Activated T-cell treated with anti-CD3 and anti-CD28 coated beads, Interleukin-2, amount 50 U/mL, for 72 hours (primary cell): ENCODE measurements around the gene CRIM1. TPM values are rescaled to one million over a fixed set of nuclear protein-coding genes. Genes with fewer than 3 reads are reported as not detected.
"Not testable (repeated sequence)": the region's sequence is repeated elsewhere in the genome, so short reads cannot be mapped to it uniquely, and the experiment has no call there.

Experiments
- ATAC-seq, 2 donors: fragments of 150-1000 bp; cut with Tn5 transposase; replicated peaks in 1 of 2; 2 replicates each; pipeline ENCODE4 v1.10.0; 2021; ENCODE audit warnings: moderate library complexity in 2 of 2, mild to moderate bottlenecking in 1 of 2
- DNase-seq, 2 donors: peaks; one replicate each; pipeline ENCODE4 v3.0.0; 2021 to 2022; ENCODE audit warnings: mixed read lengths in 1 of 2
- H3K27ac Mint-ChIP-seq: one replicate; pipeline ENCODE4 v1.8.0; 2022; ENCODE audit warnings: mild to moderate bottlenecking, moderate library complexity, mixed read lengths
- H3K27me3 Mint-ChIP-seq: one replicate; pipeline ENCODE4 v1.8.0; 2022; ENCODE audit warnings: low read depth, mixed read lengths
- H3K36me3 Mint-ChIP-seq, 2 donors: one replicate each; pipeline ENCODE4 v1.8.0; 2022; ENCODE audit warnings: mixed read lengths in 2 of 2, mild to moderate bottlenecking in 1 of 2; ENCODE audit not compliant: insufficient read depth in 2 of 2
- H3K4me1 Mint-ChIP-seq: one replicate; pipeline ENCODE4 v1.8.0; 2022; ENCODE audit warnings: low read depth, mixed read lengths
- H3K4me3 Mint-ChIP-seq, 2 donors: one replicate each; pipeline ENCODE4 v1.8.0; 2022; ENCODE audit warnings: mild to moderate bottlenecking in 2 of 2, mixed read lengths in 2 of 2, moderate library complexity in 2 of 2
- H3K9me3 Mint-ChIP-seq, 2 donors: one replicate each; pipeline ENCODE4 v1.8.0; 2022; ENCODE audit warnings: mixed read lengths in 2 of 2
- total RNA-seq, 2 donors: library from RNA; stranded (reverse); gene quantifications; one replicate each; pipeline ENCODE4 v1.2.3, GENCODE V29; 2022

Gene CRIM1
- total RNA-seq, result 1 to 10 TPM; 2.6 to 3.3 TPM

DNA sequence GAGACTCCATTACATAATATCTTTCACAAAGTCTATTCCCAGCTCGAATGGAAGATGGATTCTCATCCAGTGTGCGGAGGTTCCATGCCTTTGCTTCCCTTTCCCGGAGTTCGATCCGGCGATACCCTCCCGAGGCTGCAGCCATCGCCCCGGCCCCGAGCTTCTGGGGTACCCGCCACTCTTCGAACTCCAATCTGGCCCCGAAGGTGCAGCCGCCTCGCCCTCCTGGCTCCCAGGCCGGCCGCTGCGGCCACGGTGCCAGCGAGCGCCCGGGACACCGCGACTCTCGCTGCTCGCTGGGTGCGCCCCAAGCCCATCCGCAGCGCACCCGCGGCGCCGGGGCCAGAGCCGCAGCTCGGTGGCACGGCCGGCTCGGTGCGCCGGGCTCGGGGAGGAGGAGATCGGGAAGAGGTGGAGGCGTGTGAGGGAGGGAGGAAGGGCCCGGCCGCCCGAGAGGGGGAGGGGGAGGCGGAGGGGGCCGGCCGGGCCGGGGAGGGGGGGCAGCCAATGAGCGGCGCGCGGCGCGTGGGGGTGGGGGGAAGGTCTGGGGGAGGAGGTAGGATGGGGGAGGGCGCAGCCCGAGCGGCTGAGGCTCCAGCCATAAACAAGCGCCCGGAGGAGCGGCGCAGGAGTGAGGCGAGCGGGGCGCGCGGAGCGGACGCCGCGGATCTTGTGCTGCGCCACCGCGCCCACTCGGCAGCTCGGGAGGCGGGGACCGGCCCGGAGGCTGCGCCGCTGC, at the start of gene CRIM1:
Gene CRIM1 (plus strand): TSS at position 628 of the 739 bp plus-strand sequence. CDS start 515 bp downstream, outside the sequence.
- H3K36me3 Mint-ChIP-seq, result no peaks in the 10 kb centered on the region
- H3K4me1 Mint-ChIP-seq, result peaks cover 39% of the 10 kb centered on the region
- H3K27ac Mint-ChIP-seq, result no peak within 1 kb of the TSS
- DNase-seq, result peak; percentile 63
- peak within 1 kb of the TSS; percentile 82 to 92 for H3K4me3 Mint-ChIP-seq
- ATAC-seq, result peak; percentile 71 to 75
- H3K9me3 Mint-ChIP-seq, result no peaks in the 10 kb centered on the region
- peaks cover 56% of the 10 kb centered on the region for H3K27me3 Mint-ChIP-seq

DNA sequence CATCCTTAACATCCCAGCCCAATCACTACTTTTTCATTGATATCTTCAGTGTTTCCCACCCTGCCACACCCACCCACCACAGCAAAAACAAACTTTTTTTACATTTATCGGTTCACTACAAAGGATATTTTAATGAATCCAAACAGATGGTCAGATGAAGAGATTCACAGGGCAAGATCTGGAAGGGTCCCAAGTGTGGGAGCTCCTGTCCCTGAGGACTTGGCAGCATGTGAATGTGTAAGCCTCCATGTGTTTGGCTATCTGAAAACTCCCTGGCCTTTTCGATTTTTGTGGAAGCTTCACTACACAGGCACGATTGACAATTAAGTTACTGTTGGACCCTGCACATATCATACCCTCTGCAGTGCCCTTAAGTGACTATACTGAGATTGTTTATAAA, 48.1 kb upstream of the CRIM1 start:
- no peak overlapping the region for H3K4me3 Mint-ChIP-seq
- DNase-seq (no peak), ATAC-seq (no peak)
- no peak overlapping the region for H3K27ac Mint-ChIP-seq
- H3K4me1 Mint-ChIP-seq, result peaks cover 26% of the 10 kb centered on the region
- H3K9me3 Mint-ChIP-seq, result peaks cover 7 to 9% of the 10 kb centered on the region in 2 donors
- H3K27me3 Mint-ChIP-seq, result peaks cover 10% of the 10 kb centered on the region
- peaks cover 2 to 10% of the 10 kb centered on the region in 2 donors for H3K36me3 Mint-ChIP-seq

GRCh38 chr2:36310444-36310843, 45.1 kb upstream of the CRIM1 start:
- not testable (repeated sequence) for H3K27me3 Mint-ChIP-seq, DNase-seq
- Mint-ChIP-seq H3K27ac (peak overlapping the region; percentile 2), H3K36me3 (peaks cover 8 to 15% of the 10 kb centered on the region in 2 donors), H3K9me3 (peaks cover 13 to 17% of the 10 kb centered on the region in 2 donors), H3K4me3 (peak overlapping the region in 1 of 2 donors; percentile 1), H3K4me1 (peaks cover 26% of the 10 kb centered on the region)
- ATAC-seq, result peak; percentile 27 to 47

- Mint-ChIP-seq H3K27me3 (peaks cover 20% of the 10 kb centered on the region), H3K27ac (no peak overlapping the region), H3K4me3 (no peak overlapping the region), H3K9me3 (peaks cover 4 to 9% of the 10 kb centered on the region in 2 donors), H3K36me3 (peaks cover 6 to 8% of the 10 kb centered on the region in 2 donors), H3K4me1 (no peaks in the 10 kb centered on the region)
- DNase-seq (no peak), ATAC-seq (no peak)
These were observed 37.0 kb upstream of the CRIM1 start for GRCh38 chr2:36318547-36318946.

DNA sequence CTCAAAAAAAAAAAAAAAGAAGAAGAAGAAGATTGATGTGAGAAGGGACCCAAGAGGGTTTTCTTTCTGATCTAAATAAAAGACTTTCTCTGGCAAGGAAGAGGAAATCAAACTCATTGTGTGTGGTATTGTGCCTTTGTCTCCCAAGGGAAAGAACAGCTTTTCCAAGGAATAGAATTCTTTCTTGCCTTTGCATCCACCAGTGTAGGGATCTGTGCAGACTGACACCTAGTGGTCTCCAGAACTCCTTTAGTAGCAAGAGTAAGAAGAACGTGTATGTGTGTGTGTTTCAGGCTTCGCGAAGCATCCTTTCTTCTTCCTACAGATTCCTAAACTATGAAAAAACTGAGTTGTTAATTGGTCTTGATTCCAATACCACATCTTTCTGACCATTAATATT, 33.5 kb upstream of the CRIM1 start:
- H3K9me3 Mint-ChIP-seq, result peaks cover 2% of the 10 kb centered on the region in 2 donors
- H3K36me3 Mint-ChIP-seq, result peaks cover 4% of the 10 kb centered on the region in 2 donors
- H3K4me1 Mint-ChIP-seq, result no peaks in the 10 kb centered on the region
- DNase-seq (no peak), ATAC-seq (no peak)
- H3K27ac Mint-ChIP-seq, result no peak overlapping the region
- no peak overlapping the region for H3K4me3 Mint-ChIP-seq
- H3K27me3 Mint-ChIP-seq, result peaks cover 29% of the 10 kb centered on the region

DNA sequence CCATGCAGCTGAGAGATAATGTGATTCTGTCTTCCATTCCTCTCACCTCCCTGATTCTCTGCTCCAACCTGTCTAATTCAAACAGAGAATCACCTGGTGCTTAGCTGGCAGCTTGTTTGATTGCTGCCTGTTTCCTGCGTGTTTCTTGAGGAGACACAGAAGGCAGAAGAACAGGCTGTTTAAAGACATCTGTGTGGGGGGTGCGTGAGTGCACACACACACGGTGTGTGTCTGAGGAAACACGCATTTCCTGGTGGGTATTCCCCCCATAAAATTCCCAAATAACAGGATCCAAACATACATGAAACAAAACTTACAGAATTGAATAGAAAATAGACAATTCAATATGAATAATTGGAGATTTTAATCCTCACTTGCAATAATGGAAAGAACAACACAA, 29.3 kb upstream of the CRIM1 start:
- Mint-ChIP-seq H3K9me3 (peaks cover 0 to 2% of the 10 kb centered on the region in 2 donors), H3K36me3 (peaks cover 2 to 4% of the 10 kb centered on the region in 2 donors), H3K4me3 (no peak overlapping the region), H3K27ac (no peak overlapping the region), H3K4me1 (no peaks in the 10 kb centered on the region), H3K27me3 (peaks cover 30% of the 10 kb centered on the region)
- ATAC-seq, result no peak
- no peak for DNase-seq

- no peak for DNase-seq
- Mint-ChIP-seq H3K36me3 (no peaks in the 10 kb centered on the region), H3K4me1 (no peaks in the 10 kb centered on the region), H3K27ac (no peak overlapping the region), H3K27me3 (peaks cover 16% of the 10 kb centered on the region), H3K9me3 (no peaks in the 10 kb centered on the region), H3K4me3 (no peak overlapping the region)
- ATAC-seq, result no peak
These were observed 26.3 kb upstream of the CRIM1 start for GRCh38 chr2:36329251-36329650.

DNA sequence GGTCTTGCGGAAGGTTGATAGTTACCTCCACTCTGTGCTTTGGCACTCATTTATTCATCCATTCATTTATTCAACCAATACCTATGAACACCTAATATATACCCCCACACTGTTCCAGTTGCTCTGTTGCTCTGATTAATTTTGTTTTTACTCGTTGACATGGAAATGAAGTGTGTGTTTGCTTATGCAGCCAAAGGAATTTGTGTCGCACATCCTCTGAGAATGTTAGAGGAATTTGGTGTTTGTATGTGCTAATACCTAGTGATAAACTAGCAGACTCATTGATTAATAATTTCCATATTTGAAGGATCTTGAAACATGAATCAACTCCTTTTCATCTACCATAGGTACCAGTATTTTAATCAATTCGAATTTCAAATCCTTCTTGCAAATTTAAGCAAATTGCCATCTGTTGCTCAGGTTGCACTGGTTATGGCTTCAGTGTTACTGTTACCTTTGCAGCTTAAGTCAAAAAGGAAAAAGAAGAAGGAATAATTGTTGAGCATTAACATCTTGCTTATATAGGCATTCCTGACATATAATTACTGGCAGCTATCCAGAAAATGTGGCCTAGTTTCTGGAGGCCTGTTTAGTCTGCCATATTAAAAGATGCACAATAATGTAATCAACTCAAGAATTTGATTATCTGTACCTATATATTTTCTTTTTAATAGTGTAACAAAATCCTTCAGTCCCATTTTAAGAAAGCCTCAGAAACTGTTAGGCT, 25.7 kb upstream of the CRIM1 start:
- DNase-seq (no peak), ATAC-seq (no peak)
- H3K4me1 Mint-ChIP-seq, result no peaks in the 10 kb centered on the region
- peaks cover 16% of the 10 kb centered on the region for H3K27me3 Mint-ChIP-seq
- no peak overlapping the region for H3K27ac Mint-ChIP-seq
- no peak overlapping the region for H3K4me3 Mint-ChIP-seq
- H3K9me3 Mint-ChIP-seq, result no peaks in the 10 kb centered on the region
- H3K36me3 Mint-ChIP-seq, result no peaks in the 10 kb centered on the region

DNA sequence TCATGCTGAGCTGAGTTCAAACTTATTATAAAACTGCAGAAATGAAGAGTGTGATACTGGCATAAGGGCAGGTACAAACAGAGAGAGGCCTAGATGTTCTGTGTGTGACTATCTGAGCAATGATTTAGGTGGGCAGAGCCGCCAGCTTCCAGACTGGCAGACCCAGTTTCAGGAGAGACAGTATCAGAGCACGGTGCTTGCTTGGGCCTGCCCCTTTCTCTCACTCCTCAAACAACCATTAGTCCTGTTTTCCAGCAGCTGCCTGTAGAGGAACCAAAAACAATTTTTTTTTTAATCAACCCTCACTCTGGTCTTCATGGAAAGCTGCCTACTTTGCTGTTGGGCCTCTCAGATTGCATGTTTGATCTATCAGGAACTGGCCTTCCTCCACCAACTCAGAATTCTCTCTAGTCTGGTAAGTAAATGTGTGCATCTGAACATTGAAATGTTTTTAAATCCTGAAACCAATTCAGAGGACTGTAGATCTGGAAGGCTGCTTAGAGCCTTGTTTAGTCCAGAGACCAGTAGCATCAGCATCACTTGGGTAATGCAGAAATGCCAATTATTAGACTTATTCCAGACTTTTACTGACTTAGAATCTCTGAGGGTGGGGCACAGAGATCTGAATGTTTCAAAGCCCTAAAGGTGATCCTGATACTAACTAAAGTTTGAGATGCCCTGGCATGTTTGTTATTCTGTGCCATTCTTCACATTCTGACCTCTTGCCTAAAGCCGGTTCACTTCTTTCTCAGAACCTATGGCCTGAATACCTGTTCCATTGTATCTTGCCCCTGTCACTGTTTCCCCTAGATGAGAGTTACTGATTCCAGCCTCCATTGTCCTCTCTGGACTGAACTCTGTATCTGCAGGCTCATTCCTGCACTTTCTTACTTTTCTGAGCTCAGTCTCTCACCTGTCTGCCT, 24.8 kb upstream of the CRIM1 start:
- no peaks in the 10 kb centered on the region for H3K9me3 Mint-ChIP-seq
- peaks cover 23% of the 10 kb centered on the region for H3K27me3 Mint-ChIP-seq
- H3K4me3 Mint-ChIP-seq, result no peak overlapping the region
- no peaks in the 10 kb centered on the region for H3K36me3 Mint-ChIP-seq
- no peak overlapping the region for H3K27ac Mint-ChIP-seq
- no peaks in the 10 kb centered on the region for H3K4me1 Mint-ChIP-seq
- DNase-seq, result no peak
- no peak for ATAC-seq

GRCh38 chr2:36333350-36334012, 22.1 kb upstream of the CRIM1 start:
- no peaks in the 10 kb centered on the region for H3K36me3 Mint-ChIP-seq
- H3K4me3 Mint-ChIP-seq, result no peak overlapping the region
- ATAC-seq, result peak; percentile 41 to 63
- no peaks in the 10 kb centered on the region for H3K9me3 Mint-ChIP-seq
- no peak overlapping the region for H3K27ac Mint-ChIP-seq
- DNase-seq, result no peak
- peaks cover 9% of the 10 kb centered on the region for H3K4me1 Mint-ChIP-seq
- peaks cover 14% of the 10 kb centered on the region for H3K27me3 Mint-ChIP-seq

GRCh38 chr2:36335597-36335996, 20.0 kb upstream of the CRIM1 start:
- Mint-ChIP-seq H3K4me1 (peaks cover 9% of the 10 kb centered on the region), H3K9me3 (no peaks in the 10 kb centered on the region), H3K27me3 (peaks cover 21% of the 10 kb centered on the region), H3K27ac (no peak overlapping the region), H3K36me3 (no peaks in the 10 kb centered on the region), H3K4me3 (no peak overlapping the region)
- no peak for ATAC-seq
- no peak for DNase-seq

DNA sequence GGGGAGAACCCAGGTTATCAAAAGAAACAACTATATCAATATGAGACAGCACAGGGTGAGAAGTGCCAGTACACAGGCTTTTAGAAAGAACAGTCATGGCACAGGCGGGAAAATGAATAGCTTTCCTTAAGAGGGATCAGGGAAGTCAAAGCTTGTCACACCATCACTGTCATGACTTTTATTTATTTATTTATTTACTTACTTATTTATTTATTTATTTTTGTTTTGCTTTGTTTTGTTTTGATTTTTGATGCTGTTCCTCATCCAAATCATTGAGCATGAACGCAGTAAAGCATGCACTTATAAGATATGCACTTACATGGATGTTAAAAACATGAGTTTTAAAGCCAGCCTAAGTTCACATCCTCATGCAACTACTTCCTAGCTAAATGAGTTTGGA, 19.3 kb upstream of the CRIM1 start:
- H3K4me1 Mint-ChIP-seq, result peaks cover 9% of the 10 kb centered on the region
- no peaks in the 10 kb centered on the region for H3K9me3 Mint-ChIP-seq
- no peaks in the 10 kb centered on the region for H3K36me3 Mint-ChIP-seq
- no peak overlapping the region for H3K4me3 Mint-ChIP-seq
- peaks cover 21% of the 10 kb centered on the region for H3K27me3 Mint-ChIP-seq
- no peak for DNase-seq
- no peak for ATAC-seq
- H3K27ac Mint-ChIP-seq, result no peak overlapping the region
